DOHH2 (cell line): ENCODE results near the gene PTMS.

Experiments
- H3F3A ChIP-seq: fragments of 200-600 bp; sonication (generic), shearing (Covaris generic); 2 replicates; pipeline ENCODE4 v1.6.0; 2016; ENCODE audit warnings: antibody characterized with exemption, mild to moderate bottlenecking; ENCODE audit not compliant: control insufficient read depth, insufficient read depth
- H3K27ac ChIP-seq: fragments of 200-600 bp; sonication (generic); 2 replicates; pipeline ENCODE4 v1.5.1; 2014; ENCODE audit warnings: low read depth, mild to moderate bottlenecking, low read length, moderate library complexity
- H3K27me3 ChIP-seq: fragments of 200-600 bp; sonication (generic); 2 replicates; pipeline ENCODE4 v1.6.1; 2014; ENCODE audit warnings: mild to moderate bottlenecking, low read length, mixed read lengths; ENCODE audit not compliant: control insufficient read depth
- H3K36me3 ChIP-seq: fragments of 200-600 bp; sonication (generic); 2 replicates; pipeline ENCODE4 v1.6.1; 2014; ENCODE audit warnings: mild to moderate bottlenecking, low read length, moderate library complexity, mixed read lengths; ENCODE audit not compliant: control insufficient read depth
- H3K4me1 ChIP-seq: fragments of 200-600 bp; sonication (generic); 2 replicates; pipeline ENCODE4 v1.6.1; 2014; ENCODE audit warnings: mild to moderate bottlenecking, low read length, mixed read lengths; ENCODE audit not compliant: control insufficient read depth
- H3K4me2 ChIP-seq: fragments of 200-600 bp; sonication (generic); 2 replicates; pipeline ENCODE4 v1.6.0; 2014; ENCODE audit warnings: mild to moderate bottlenecking, low read length, moderate library complexity
- H3K4me3 ChIP-seq: fragments of 200-600 bp; sonication (generic); 2 replicates; pipeline ENCODE4 v1.5.1; 2014; ENCODE audit warnings: mild to moderate bottlenecking, low read length, mixed read lengths
- H3K79me2 ChIP-seq: fragments of 200-600 bp; sonication (generic); 2 replicates; pipeline ENCODE4 v1.6.1; 2014; ENCODE audit warnings: mild to moderate bottlenecking, low read length, mixed read lengths; ENCODE audit not compliant: control insufficient read depth
- H3K9me2 ChIP-seq: fragments of 200-600 bp; sonication (generic); replicated peaks from 2 replicates; pipeline ENCODE4 v1.6.1; 2014; ENCODE audit warnings: mild to moderate bottlenecking, low read length, mixed read lengths; ENCODE audit not compliant: control insufficient read depth
- H3K9me3 ChIP-seq: fragments of 200-600 bp; sonication (generic); 2 replicates; pipeline ENCODE4 v1.6.1; 2014; ENCODE audit warnings: antibody characterized with exemption, low read length, mixed read lengths; ENCODE audit not compliant: control insufficient read depth, insufficient read depth
- H4K20me1 ChIP-seq: fragments of 200-600 bp; sonication (generic); 2 replicates; pipeline ENCODE4 v1.6.0; 2014; ENCODE audit warnings: low read depth, mild to moderate bottlenecking, antibody characterized with exemption, low read length, moderate library complexity; ENCODE audit not compliant: control insufficient read depth, insufficient read depth
- CTCF ChIP-seq: fragments of 200-600 bp; sonication (generic); IDR thresholded peaks from one replicate; pipeline ENCODE4 v1.5.1; 2014; ENCODE audit warnings: antibody characterized with exemption, mild to moderate bottlenecking, low read depth, low read length; ENCODE audit not compliant: poor library complexity, severe bottlenecking
- EZH2phosphoT487 ChIP-seq: fragments of 200-600 bp; sonication (generic); IDR thresholded peaks from 2 replicates; pipeline ENCODE4 v1.6.1; 2017; ENCODE audit warnings: borderline replicate concordance, mild to moderate bottlenecking, antibody characterized with exemption, low read length, moderate library complexity, mixed read lengths

PTMS gene

DNA sequence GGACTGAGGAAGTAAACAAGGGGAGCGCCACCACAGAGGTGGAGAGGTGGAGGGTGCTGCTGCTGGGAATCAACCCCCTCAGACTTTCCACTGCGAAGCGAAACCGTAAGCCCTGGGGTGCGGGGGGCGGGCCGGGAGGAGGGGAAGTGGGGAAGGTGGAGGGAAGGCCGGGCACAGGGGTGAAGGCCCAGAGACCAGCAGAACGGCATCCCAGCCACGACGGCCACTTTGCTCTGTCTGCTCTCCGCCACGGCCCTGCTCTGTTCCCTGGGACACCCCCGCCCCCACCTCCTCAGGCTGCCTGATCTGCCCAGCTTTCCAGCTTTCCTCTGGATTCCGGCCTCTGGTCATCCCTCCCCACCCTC lies 6.2 kb downstream of the PTMS start, which contains the start of gene LAG3:
LAG3 (plus strand) TSS at position 190 of the 365 bp plus-strand sequence. CDS start 333 bp downstream, outside the sequence.
- Histone ChIP-seq H3K4me3 (no peak within 1 kb of the TSS), H3K4me1 (peaks cover 6% of the 10 kb centered on the region), H3K9me2 (no peaks in the 10 kb centered on the region), H3K36me3 (no peaks in the 10 kb centered on the region), H3K9me3 (no peaks in the 10 kb centered on the region), H4K20me1 (peaks cover 3% of the 10 kb centered on the region; the same call in 1 of the 2 replicates), H3K27ac (no peak within 1 kb of the TSS), H3F3A (peaks cover 2% of the 10 kb centered on the region; the same call in 1 of the 2 replicates), H3K4me2 (no peak within 1 kb of the TSS), H3K27me3 (peaks cover 42% of the 10 kb centered on the region), H3K79me2 (peaks cover 6% of the 10 kb centered on the region)
- TF ChIP-seq CTCF (no peak), EZH2phosphoT487 (no peak)

DNA sequence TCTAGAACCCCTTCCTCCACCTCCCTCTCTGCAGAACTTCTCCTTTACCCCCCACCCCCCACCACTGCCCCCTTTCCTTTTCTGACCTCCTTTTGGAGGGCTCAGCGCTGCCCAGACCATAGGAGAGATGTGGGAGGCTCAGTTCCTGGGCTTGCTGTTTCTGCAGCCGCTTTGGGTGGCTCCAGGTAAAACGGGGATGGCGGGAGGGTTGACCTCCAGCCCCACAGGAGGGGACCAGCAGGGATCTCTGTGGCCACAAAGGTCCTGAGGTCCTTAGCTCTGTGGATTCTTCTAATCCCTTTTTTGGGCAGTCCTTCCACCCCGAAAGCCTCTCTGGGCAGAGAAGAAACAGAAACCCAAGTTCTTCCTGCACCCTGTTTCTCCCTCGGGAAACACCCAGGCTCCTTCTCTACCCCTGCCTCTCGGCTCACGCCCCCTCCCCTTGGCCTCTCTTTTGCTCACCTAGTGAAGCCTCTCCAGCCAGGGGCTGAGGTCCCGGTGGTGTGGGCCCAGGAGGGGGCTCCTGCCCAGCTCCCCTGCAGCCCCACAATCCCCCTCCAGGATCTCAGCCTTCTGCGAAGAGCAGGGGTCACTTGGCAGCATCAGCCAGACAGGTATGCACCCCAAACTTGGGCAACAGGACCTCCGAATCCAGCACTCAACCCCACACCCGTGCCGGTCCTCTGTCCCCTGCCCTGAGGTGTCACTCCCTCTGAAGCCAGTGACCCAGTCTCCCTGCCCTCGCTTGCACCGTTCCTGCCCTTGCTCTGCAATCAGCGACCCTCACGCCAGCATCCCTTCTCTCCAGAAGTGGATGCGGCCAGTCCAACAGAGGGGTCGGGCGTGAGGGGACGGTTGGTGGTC lies 6.8 kb downstream of the PTMS start:
- Histone ChIP-seq H3F3A (peaks cover 2% of the 10 kb centered on the region; the same call in 1 of the 2 replicates), H3K27me3 (peaks cover 48% of the 10 kb centered on the region), H3K9me2 (no peaks in the 10 kb centered on the region), H3K79me2 (peaks cover under 1% of the 10 kb centered on the region), H3K36me3 (no peaks in the 10 kb centered on the region), H3K4me3 (no peak overlapping the region), H4K20me1 (no peaks in the 10 kb centered on the region; the same call in 1 of the 2 replicates), H3K4me2 (no peak overlapping the region), H3K9me3 (no peaks in the 10 kb centered on the region), H3K4me1 (peaks cover 4% of the 10 kb centered on the region), H3K27ac (no peak overlapping the region)
- TF ChIP-seq EZH2phosphoT487, result no peak
- no peak for TF ChIP-seq CTCF

GRCh38 chr12:6773590-6774351 lies 7.6 kb downstream of the PTMS start:
- H3K9me3 ChIP-seq, result no peaks in the 10 kb centered on the region
- H3K36me3 ChIP-seq, result no peaks in the 10 kb centered on the region
- H3F3A ChIP-seq, result peaks cover 2% of the 10 kb centered on the region; the same call in 1 of the 2 replicates
- peaks cover 50% of the 10 kb centered on the region for H3K27me3 ChIP-seq
- H3K79me2 ChIP-seq, result no peaks in the 10 kb centered on the region
- H3K27ac ChIP-seq, result no peak overlapping the region
- no peak overlapping the region for H3K4me3 ChIP-seq
- no peaks in the 10 kb centered on the region for H3K9me2 ChIP-seq
- H4K20me1 ChIP-seq, result no peaks in the 10 kb centered on the region
- no peak overlapping the region for H3K4me2 ChIP-seq
- TF ChIP-seq EZH2phosphoT487 (no peak), CTCF (no peak)
- peaks cover 11% of the 10 kb centered on the region for H3K4me1 ChIP-seq
